Mesenchymal stem cell (in vitro differentiated cells and primary cell): ENCODE measurements around the gene ADH4.

ENCODE experiments used
- DNase-seq: peaks from one replicate; pipeline ENCODE4 v3.0.0-alpha.2; 2013
- H2AFZ ChIP-seq: one replicate; pipeline ENCODE4 v1.6.1; 2013; ENCODE audit warnings: low read depth, mild to moderate bottlenecking, control low read depth, inconsistent platforms, low read length, moderate library complexity
- H2AK5ac ChIP-seq: 2 replicates; pipeline ENCODE4 v1.6.1; 2013; ENCODE audit warnings: low read length, moderate library complexity, mild to moderate bottlenecking, inconsistent platforms; ENCODE audit not compliant: severe bottlenecking
- H2BK120ac ChIP-seq: one replicate; pipeline ENCODE4 v1.6.1; 2013; ENCODE audit warnings: low read depth, mild to moderate bottlenecking, inconsistent platforms, low read length, moderate library complexity
- H2BK12ac ChIP-seq, 2 experiments: one replicate each; pipeline ENCODE4 v1.6.1; 2013; ENCODE audit warnings: inconsistent platforms in 2 of 2, low read length in 2 of 2, mild to moderate bottlenecking in 2 of 2, moderate library complexity in 2 of 2, control low read depth in 1 of 2
- H2BK15ac ChIP-seq: one replicate; pipeline ENCODE4 v1.6.1; 2013; ENCODE audit warnings: mild to moderate bottlenecking, low read depth, inconsistent platforms; ENCODE audit not compliant: poor library complexity, severe bottlenecking
- H2BK5ac ChIP-seq: 2 replicates; pipeline ENCODE4 v1.6.1; 2013; ENCODE audit warnings: low read depth, mild to moderate bottlenecking, low read length, control low read depth, inconsistent platforms; ENCODE audit not compliant: poor library complexity, severe bottlenecking
- H3K14ac ChIP-seq, 2 experiments: one replicate each; pipeline ENCODE4 v1.6.1; 2013; ENCODE audit warnings: inconsistent platforms in 2 of 2, low read length in 2 of 2, control low read depth in 1 of 2, mild to moderate bottlenecking in 1 of 2, moderate library complexity in 1 of 2
- H3K18ac ChIP-seq, 2 experiments: one replicate each; pipeline ENCODE4 v1.6.1; 2013; ENCODE audit warnings: inconsistent platforms in 2 of 2, low read length in 2 of 2, control low read depth in 1 of 2, low read depth in 1 of 2, mild to moderate bottlenecking in 1 of 2
- H3K23ac ChIP-seq, 2 experiments: one replicate each; pipeline ENCODE4 v1.6.1; 2013; ENCODE audit warnings: inconsistent platforms in 2 of 2, low read length in 2 of 2, mild to moderate bottlenecking in 2 of 2, moderate library complexity in 2 of 2, control low read depth in 1 of 2
- H3K27ac ChIP-seq: 2 replicates; pipeline ENCODE4 v1.5.1; 2013; ENCODE audit warnings: mild to moderate bottlenecking, moderate library complexity, low read length, control low read depth, inconsistent platforms; ENCODE audit not compliant: poor library complexity, severe bottlenecking
- H3K27me3 ChIP-seq, 2 experiments: 2 replicates each; pipeline versions ENCODE4 v1.6.1 to v1.7.0; 2013; ENCODE audit warnings: low read length in 2 of 2, mild to moderate bottlenecking in 2 of 2, moderate library complexity in 2 of 2, control low read depth in 1 of 2, inconsistent platforms in 1 of 2; ENCODE audit not compliant: control insufficient read depth in 1 of 2, insufficient read depth in 1 of 2
- H3K36me3 ChIP-seq, 2 experiments: 2 replicates each; pipeline versions ENCODE4 v1.6.1 to v1.7.0; 2013; ENCODE audit warnings: low read length in 2 of 2, control low read depth in 1 of 2, inconsistent platforms in 1 of 2, low read depth in 1 of 2, mild to moderate bottlenecking in 1 of 2; ENCODE audit not compliant: insufficient read depth in 2 of 2, control insufficient read depth in 1 of 2
- H3K4ac ChIP-seq, 2 experiments: one replicate each; pipeline ENCODE4 v1.6.1; 2013; ENCODE audit warnings: inconsistent platforms in 2 of 2, low read length in 2 of 2, mild to moderate bottlenecking in 2 of 2, moderate library complexity in 2 of 2, control low read depth in 1 of 2, low read depth in 1 of 2
- H3K4me1 ChIP-seq: 2 replicates; pipeline ENCODE4 v1.6.1; 2013; ENCODE audit warnings: low read depth, low read length, control low read depth; ENCODE audit not compliant: control insufficient read depth, insufficient read depth
- H3K4me2 ChIP-seq: 2 replicates; pipeline ENCODE4 v1.6.1; 2013; ENCODE audit warnings: low read length, mild to moderate bottlenecking, inconsistent platforms; ENCODE audit not compliant: poor library complexity, severe bottlenecking
- H3K4me3 ChIP-seq, 2 experiments: 2 replicates each; pipeline versions ENCODE4 v1.5.1 to v1.7.0; 2013; ENCODE audit warnings: low read length in 2 of 2, mild to moderate bottlenecking in 2 of 2, control low read depth in 1 of 2, low read depth in 1 of 2; ENCODE audit not compliant: insufficient read depth in 1 of 2
- H3K79me1 ChIP-seq: replicated peaks from 2 replicates; pipeline ENCODE4 v1.6.1; 2013; ENCODE audit warnings: mild to moderate bottlenecking, control low read depth, low read length, inconsistent platforms; ENCODE audit not compliant: poor library complexity, severe bottlenecking
- H3K9ac ChIP-seq: 2 replicates; pipeline ENCODE4 v1.7.0; 2013; ENCODE audit warnings: mild to moderate bottlenecking, low read length, moderate library complexity
- H3K9me3 ChIP-seq: 2 replicates; pipeline ENCODE4 v1.7.0; 2013; ENCODE audit warnings: mild to moderate bottlenecking, low read length; ENCODE audit not compliant: control insufficient read depth
- H4K8ac ChIP-seq: one replicate; pipeline ENCODE4 v1.6.1; 2013; ENCODE audit warnings: inconsistent platforms, mild to moderate bottlenecking, low read length, moderate library complexity
- H4K91ac ChIP-seq: one replicate; pipeline ENCODE4 v1.6.1; 2013; ENCODE audit warnings: mild to moderate bottlenecking, low read length, inconsistent platforms
- WGBS: methylation state at CpG from one replicate; pipeline ENCODE4 v1.1.7; 2013; ENCODE audit warnings: mixed read lengths; 5-methylcytosine and 5-hydroxymethylcytosine counted together

The ADH4 gene

GRCh38 chr4:99126376-99126775, 17.7 kb downstream of the ADH4 start:
- Histone ChIP-seq H3K4ac (no peak overlapping the region), H4K8ac (no peak overlapping the region), H3K79me1 (no peaks in the 10 kb centered on the region), H2BK120ac (no peak overlapping the region), H2BK5ac (no peak overlapping the region), H3K27ac (no peak overlapping the region), H3K27me3 (no peaks in the 10 kb centered on the region), H3K4me1 (no peaks in the 10 kb centered on the region), H2AFZ (no peak overlapping the region), H3K14ac (no peak overlapping the region), H2BK12ac (no peak overlapping the region), H3K23ac (no peak overlapping the region), H3K9me3 (peaks cover 4% of the 10 kb centered on the region), H4K91ac (no peak overlapping the region), H2AK5ac (no peak overlapping the region), H2BK15ac (no peak overlapping the region), H3K18ac (no peak overlapping the region), H3K4me2 (no peak overlapping the region), H3K9ac (no peak overlapping the region), H3K4me3 (no peak overlapping the region), H3K36me3 (no peaks in the 10 kb centered on the region)
- no peak for DNase-seq
- no CpG with 5 or more reads among the region's 1 CpG for WGBS

GRCh38 chr4:99121008-99121407, 23.1 kb downstream of the ADH4 start:
- Histone ChIP-seq H3K4me2 (no peak overlapping the region), H3K14ac (no peak overlapping the region), H3K4me3 (no peak overlapping the region), H2BK12ac (no peak overlapping the region), H2BK5ac (no peak overlapping the region), H4K8ac (no peak overlapping the region), H3K4ac (no peak overlapping the region), H2BK15ac (no peak overlapping the region), H3K79me1 (no peaks in the 10 kb centered on the region), H3K9ac (no peak overlapping the region), H3K23ac (no peak overlapping the region), H3K27me3 (no peaks in the 10 kb centered on the region), H3K9me3 (no peaks in the 10 kb centered on the region), H2AK5ac (no peak overlapping the region), H3K18ac (no peak overlapping the region), H3K4me1 (no peaks in the 10 kb centered on the region), H3K27ac (no peak overlapping the region), H2BK120ac (no peak overlapping the region), H4K91ac (no peak overlapping the region), H3K36me3 (no peaks in the 10 kb centered on the region), H2AFZ (no peak overlapping the region)
- WGBS = 92% methylated on average over 4 of the region's 4 CpGs
- DNase-seq = no peak

GRCh38 chr4:99120501-99120900, 23.6 kb downstream of the ADH4 start:
- H3K79me1 ChIP-seq = no peaks in the 10 kb centered on the region
- WGBS = 96% methylated on average over 4 of the region's 5 CpGs
- DNase-seq = no peak
- no peak overlapping the region for H3K4ac ChIP-seq
- H3K27ac ChIP-seq = no peak overlapping the region
- no peak overlapping the region for H2BK5ac ChIP-seq
- no peak overlapping the region for H3K9ac ChIP-seq
- H3K4me1 ChIP-seq = no peaks in the 10 kb centered on the region
- no peak overlapping the region for H2AFZ ChIP-seq
- H3K14ac ChIP-seq = no peak overlapping the region
- no peaks in the 10 kb centered on the region for H3K9me3 ChIP-seq
- no peak overlapping the region for H3K4me2 ChIP-seq
- H4K91ac ChIP-seq = no peak overlapping the region
- H3K36me3 ChIP-seq = no peaks in the 10 kb centered on the region
- H2BK15ac ChIP-seq = no peak overlapping the region
- no peak overlapping the region for H2AK5ac ChIP-seq
- H3K27me3 ChIP-seq = no peaks in the 10 kb centered on the region
- H4K8ac ChIP-seq = no peak overlapping the region
- no peak overlapping the region for H2BK120ac ChIP-seq
- no peak overlapping the region for H3K4me3 ChIP-seq
- no peak overlapping the region for H3K18ac ChIP-seq
- H2BK12ac ChIP-seq = no peak overlapping the region
- H3K23ac ChIP-seq = no peak overlapping the region

GRCh38 chr4:99117876-99118693, 26.0 kb downstream of the ADH4 start:
- H3K27ac ChIP-seq = no peak overlapping the region
- no peak overlapping the region for H2BK5ac ChIP-seq

More at GRCh38 chr4:99117876-99118693, 26.0 kb downstream of the ADH4 start:
- H4K91ac ChIP-seq = no peak overlapping the region
- no peak overlapping the region for H2BK15ac ChIP-seq
- H2BK120ac ChIP-seq = no peak overlapping the region
- no peak overlapping the region for H3K4me3 ChIP-seq
- H3K36me3 ChIP-seq = no peaks in the 10 kb centered on the region
- 100% methylated on average over 1 of the region's 9 CpGs for WGBS
- H3K27me3 ChIP-seq = no peaks in the 10 kb centered on the region
- H3K14ac ChIP-seq = no peak overlapping the region
- no peak overlapping the region for H3K4me2 ChIP-seq
- no peak overlapping the region for H2BK12ac ChIP-seq
- no peak overlapping the region for H3K18ac ChIP-seq
- no peak overlapping the region for H2AK5ac ChIP-seq
- H3K4me1 ChIP-seq = no peaks in the 10 kb centered on the region
- no peak overlapping the region for H3K23ac ChIP-seq
- no peak overlapping the region for H4K8ac ChIP-seq
- H3K4ac ChIP-seq = no peak overlapping the region
- no peaks in the 10 kb centered on the region for H3K9me3 ChIP-seq
- H3K9ac ChIP-seq = peak overlapping the region; percentile 60
- H2AFZ ChIP-seq = no peak overlapping the region
- peak; percentile 15 for DNase-seq
- H3K79me1 ChIP-seq = no peaks in the 10 kb centered on the region
